Measurements from ENCODE around the gene FUT1.
"Not testable (repeated sequence)": the region's sequence is repeated elsewhere in the genome, so short reads cannot be mapped to it uniquely, and the experiment has no call there.

Gene FUT1

GRCh38 chr19:48740164-48740972 lies 12.1 kb downstream of the FUT1 start, which contains the start of gene RASIP1:
Gene RASIP1 (minus strand): TSS chr19:48740610. CDS start chr19:48740282, 328 bp downstream.
- no peak for DNase-seq

GRCh38 chr19:48739404-48740163 lies 12.9 kb downstream of the FUT1 start:
- DNase-seq: peak; percentile 82 to 91

- DNase-seq: peak; percentile 90 to 97
Measured at GRCh38 chr19:48738557-48739403, 13.7 kb downstream of the FUT1 start.

GRCh38 chr19:48737360-48737998 lies 15.0 kb downstream of the FUT1 start:
- DNase-seq: peak in 1 of 2 experiments; percentile 43

- no peak for DNase-seq
Measured at GRCh38 chr19:48735031-48735615, 17.3 kb downstream of the FUT1 start.

GRCh38 chr19:48734625-48735024 lies 17.8 kb downstream of the FUT1 start:
- no peak for DNase-seq

- no peak for DNase-seq
Measured at GRCh38 chr19:48731452-48731851, 21.0 kb downstream of the FUT1 start.

GRCh38 chr19:48728911-48729664 lies 23.4 kb downstream of the FUT1 start:
- no peak for DNase-seq

- DNase-seq: no peak
Measured at GRCh38 chr19:48726556-48726955, 25.9 kb downstream of the FUT1 start.

GRCh38 chr19:48724796-48725753 lies 27.4 kb downstream of the FUT1 start:
- DNase-seq: peak in 1 of 2 experiments; percentile 53

GRCh38 chr19:48722196-48722708 lies 30.2 kb downstream of the FUT1 start:
- no peak for DNase-seq

- peak; percentile 99 to 100 for DNase-seq
Measured at GRCh38 chr19:48720613-48721296, 31.7 kb downstream of the FUT1 start.

- no peak for DNase-seq
Measured at GRCh38 chr19:48720251-48720612, 32.2 kb downstream of the FUT1 start.

GRCh38 chr19:48719263-48720171 lies 32.9 kb downstream of the FUT1 start, which contains the start of gene MAMSTR:
Gene MAMSTR (minus strand): TSS chr19:48719725. CDS start chr19:48719031, 694 bp downstream.
- peak in 1 of 2 experiments; percentile 74 for DNase-seq

GRCh38 chr19:48718711-48719231 lies 33.7 kb downstream of the FUT1 start:
- DNase-seq: no peak

- not testable (repeated sequence) for DNase-seq
Measured at GRCh38 chr19:48718106-48718505, 34.3 kb downstream of the FUT1 start.

GRCh38 chr19:48716562-48717291 lies 35.7 kb downstream of the FUT1 start:
- DNase-seq: no peak
